8988T (cell line): ENCODE results near the gene PIP4K2C.
"Not testable (repeated sequence)": the region's sequence is repeated elsewhere in the genome, so short reads cannot be mapped to it uniquely, and the experiment has no call there.

Experiments used
- DNase-seq: peaks from one replicate; pipeline ENCODE4 v3.0.0; 2011

PIP4K2C gene

GRCh38 chr12:57611108-57611826, 20.3 kb downstream of the PIP4K2C start, which contains the start of gene ARHGEF25:
Gene ARHGEF25 (plus strand): TSS chr12:57611435. CDS start chr12:57611895, 460 bp downstream.
- DNase-seq: peak; percentile 87

GRCh38 chr12:57611827-57612710, 21.1 kb downstream of the PIP4K2C start:
- peak; percentile 46 for DNase-seq

- peak; percentile 26 for DNase-seq
These were observed 21.9 kb downstream of the PIP4K2C start for GRCh38 chr12:57612711-57613426.

GRCh38 chr12:57613427-57614109, 22.6 kb downstream of the PIP4K2C start:
- no peak for DNase-seq

- peak; percentile 60 for DNase-seq
These were observed 23.4 kb downstream of the PIP4K2C start for GRCh38 chr12:57614178-57614947.

- DNase-seq: no peak
These were observed 24.0 kb downstream of the PIP4K2C start for GRCh38 chr12:57614948-57615500.

- no peak for DNase-seq
These were observed 24.6 kb downstream of the PIP4K2C start for GRCh38 chr12:57615637-57616036.

GRCh38 chr12:57616383-57617101, 25.6 kb downstream of the PIP4K2C start:
- peak; percentile 28 for DNase-seq

GRCh38 chr12:57617942-57618341, 26.9 kb downstream of the PIP4K2C start:
- no peak for DNase-seq

GRCh38 chr12:57618431-57618830, 27.4 kb downstream of the PIP4K2C start:
- DNase-seq: not testable (repeated sequence)

- no peak for DNase-seq
These were observed 28.0 kb downstream of the PIP4K2C start for GRCh38 chr12:57618966-57619433.

GRCh38 chr12:57619434-57620244, 28.6 kb downstream of the PIP4K2C start:
- DNase-seq: no peak

- DNase-seq: no peak
These were observed 29.4 kb downstream of the PIP4K2C start for GRCh38 chr12:57620245-57620935.

GRCh38 chr12:57620936-57621496, 30.0 kb downstream of the PIP4K2C start:
- peak; percentile 40 for DNase-seq

- DNase-seq: peak; percentile 92
These were observed 30.7 kb downstream of the PIP4K2C start for GRCh38 chr12:57621497-57622292.

- peak; percentile 28 for DNase-seq
These were observed 31.6 kb downstream of the PIP4K2C start for GRCh38 chr12:57622293-57623245.

GRCh38 chr12:57623385-57623784, 32.4 kb downstream of the PIP4K2C start:
- no peak for DNase-seq
